Esophagus muscularis mucosa (tissue), 4 donors: ENCODE data around the gene SELENOF.

Experiments
- CTCF ChIP-seq, 3 experiments: fragments of 200-600 bp in 2 of 3; fragments of 450-650 bp in 1 of 3; sonication (generic) in 2 of 3; IDR thresholded peaks; one replicate each; pipeline ENCODE4 v1.5.1; 2017 to 2019; ENCODE audit warnings: antibody characterized with exemption in 3 of 3, mild to moderate bottlenecking in 2 of 3, moderate library complexity in 1 of 3
- EP300 ChIP-seq: sonication (generic); formaldehyde crosslinking; IDR thresholded peaks from one replicate; pipeline ENCODE4 v1.6.1; 2017; ENCODE audit warnings: antibody characterized with exemption
- POLR2A ChIP-seq: fragments of 450-650 bp; IDR thresholded peaks from one replicate; pipeline ENCODE4 v1.6.1; 2017; ENCODE audit warnings: antibody characterized with exemption, moderate library complexity, mild to moderate bottlenecking, low read depth
- POLR2AphosphoS5 ChIP-seq, 2 donors: sonication (generic); formaldehyde crosslinking; IDR thresholded peaks; one replicate each; pipeline ENCODE4 v1.6.1; 2017; ENCODE audit warnings: antibody characterized with exemption in 2 of 2

- no peak for TF ChIP-seq POLR2A
- TF ChIP-seq CTCF (IDR thresholded peaks at IDR 0.05) = no peak
- TF ChIP-seq EP300 = no peak
- no peak for TF ChIP-seq POLR2AphosphoS5 (IDR thresholded peaks at IDR 0.05)
Measured at GRCh38 chr1:86875722-86876121, 38.2 kb downstream of the SELENOF start.
